A673 (cell line): ENCODE results near the gene XRCC6. TPM values are rescaled to one million over a fixed set of nuclear protein-coding genes. Genes with fewer than 3 reads are reported as not detected.

Experiments used
- BruUV-seq: library from RNA; stranded (reverse); fragments of 400-500 nt; replicated peaks from 2 replicates; lab custom pipeline; 2021; lab: Mats Ljungman, UMichigan
- CTCF ChIA-PET: fragments of 300-600 bp; sonication (Branson Sonifier 250); formaldehyde crosslinking; loops from one replicate; lab custom pipeline; 2022; ENCODE audit warnings: antibody characterized with exemption; lab: Charles Lee
- POLR2A ChIA-PET: fragments of 300-600 bp; sonication (Branson Sonifier 250); formaldehyde crosslinking; loops from one replicate; lab custom pipeline; 2022; ENCODE audit warnings: antibody characterized with exemption; ENCODE audit not compliant: low non-redundant PET; lab: Charles Lee
- DNase-seq: peaks from one replicate; pipeline ENCODE4 v3.0.0-alpha.2; 2015; ENCODE audit warnings: low spot score
- H3K27ac ChIP-seq: fragments of 200-600 bp; sonication (generic); 2 replicates; pipeline ENCODE4 v1.5.1; 2016; ENCODE audit warnings: mixed run types, low read depth, mild to moderate bottlenecking, mixed read lengths, antibody characterized with exemption, low read length; ENCODE audit not compliant: poor library complexity, severe bottlenecking
- H3K27me3 ChIP-seq: fragments of 200-600 bp; sonication (generic); replicated peaks from 2 replicates; pipeline ENCODE4 v1.6.1; 2017; ENCODE audit warnings: mixed run types, low read depth, mild to moderate bottlenecking, mixed read lengths, antibody characterized with exemption, low read length; ENCODE audit not compliant: insufficient read depth, poor library complexity
- H3K36me3 ChIP-seq: fragments of 200-600 bp; sonication (generic); 2 replicates; pipeline ENCODE4 v1.6.1; 2016; ENCODE audit warnings: mixed run types, mild to moderate bottlenecking, mixed read lengths, antibody characterized with exemption, low read length; ENCODE audit not compliant: insufficient read depth, poor library complexity, severe bottlenecking
- H3K4me1 ChIP-seq: fragments of 200-600 bp; sonication (generic); 2 replicates; pipeline ENCODE4 v1.6.1; 2017; ENCODE audit warnings: mixed run types, mild to moderate bottlenecking, mixed read lengths, antibody characterized with exemption, low read length; ENCODE audit not compliant: insufficient read depth, poor library complexity, severe bottlenecking
- H3K4me3 ChIP-seq: fragments of 200-600 bp; sonication (generic); 2 replicates; pipeline ENCODE4 v1.5.1; 2016; ENCODE audit warnings: low read depth, mixed run types, mild to moderate bottlenecking, mixed read lengths, low read length; ENCODE audit not compliant: poor library complexity, severe bottlenecking
- H3K9me3 ChIP-seq: fragments of 200-600 bp; sonication (generic); 2 replicates; pipeline ENCODE4 v1.6.1; 2016; ENCODE audit warnings: mixed run types, low read depth, mild to moderate bottlenecking, mixed read lengths, antibody characterized with exemption, low read length; ENCODE audit not compliant: poor library complexity, severe bottlenecking
- EZH2 ChIP-seq: fragments of 200-600 bp; sonication (generic); IDR thresholded peaks from 2 replicates; pipeline ENCODE4 v1.6.1; 2017; ENCODE audit warnings: borderline replicate concordance, low read depth, mild to moderate bottlenecking, mixed read lengths, antibody characterized with exemption, low read length; ENCODE audit not compliant: poor library complexity, severe bottlenecking
- intact Hi-C: fragments of 100-400 bp; cut with micrococcal nuclease; formaldehyde crosslinking; loops from one replicate; pipeline ENCODE4 v1.10.0; 2022; ENCODE audit not compliant: unreplicated experiment
- total RNA-seq: library from RNA; stranded (reverse); gene quantifications from 2 replicates; pipeline ENCODE4 v1.2.3, GENCODE V29; 2021
- TF ChIP-seq, protein P1 (sequence below): fragments of 300-800, 200-600 bp; sonication (generic); conservative IDR thresholded peaks from 2 replicates; pipeline ENCODE4 v1.5.1; 2017; ENCODE audit warnings: low read depth, mild to moderate bottlenecking, antibody characterized with exemption, low read length, moderate library complexity, mixed read lengths

Gene XRCC6
- total RNA-seq, 1 experiment from 2014 or later, result 558 TPM

DNA sequence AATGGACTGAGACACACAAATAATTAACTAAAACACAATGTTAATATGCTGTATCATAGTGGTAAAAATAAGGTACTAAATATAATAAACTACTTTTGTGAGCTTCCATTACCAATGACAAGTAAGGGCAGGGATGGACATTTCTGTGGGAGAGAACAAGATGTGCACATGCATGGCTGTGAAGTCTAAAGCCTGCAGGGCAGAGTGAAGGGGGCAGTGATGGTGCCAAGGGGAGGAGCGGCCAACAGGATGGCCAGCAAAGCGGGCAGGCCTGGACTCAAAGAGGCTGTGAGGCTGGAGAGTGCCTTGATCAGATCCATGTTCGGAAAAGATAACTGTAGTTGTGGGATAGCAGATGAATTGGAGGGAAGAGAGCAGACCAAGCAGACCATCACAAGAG lies 12.7 kb upstream of the XRCC6 start:
- TF ChIP-seq, protein P1, sequence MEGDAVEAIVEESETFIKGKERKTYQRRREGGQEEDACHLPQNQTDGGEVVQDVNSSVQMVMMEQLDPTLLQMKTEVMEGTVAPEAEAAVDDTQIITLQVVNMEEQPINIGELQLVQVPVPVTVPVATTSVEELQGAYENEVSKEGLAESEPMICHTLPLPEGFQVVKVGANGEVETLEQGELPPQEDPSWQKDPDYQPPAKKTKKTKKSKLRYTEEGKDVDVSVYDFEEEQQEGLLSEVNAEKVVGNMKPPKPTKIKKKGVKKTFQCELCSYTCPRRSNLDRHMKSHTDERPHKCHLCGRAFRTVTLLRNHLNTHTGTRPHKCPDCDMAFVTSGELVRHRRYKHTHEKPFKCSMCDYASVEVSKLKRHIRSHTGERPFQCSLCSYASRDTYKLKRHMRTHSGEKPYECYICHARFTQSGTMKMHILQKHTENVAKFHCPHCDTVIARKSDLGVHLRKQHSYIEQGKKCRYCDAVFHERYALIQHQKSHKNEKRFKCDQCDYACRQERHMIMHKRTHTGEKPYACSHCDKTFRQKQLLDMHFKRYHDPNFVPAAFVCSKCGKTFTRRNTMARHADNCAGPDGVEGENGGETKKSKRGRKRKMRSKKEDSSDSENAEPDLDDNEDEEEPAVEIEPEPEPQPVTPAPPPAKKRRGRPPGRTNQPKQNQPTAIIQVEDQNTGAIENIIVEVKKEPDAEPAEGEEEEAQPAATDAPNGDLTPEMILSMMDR, result no peak
- no peak for TF ChIP-seq EZH2
- Histone ChIP-seq H3K9me3 (no peaks in the 10 kb centered on the region), H3K27ac (no peak overlapping the region), H3K36me3 (peaks cover 30% of the 10 kb centered on the region), H3K4me1 (no peaks in the 10 kb centered on the region), H3K27me3 (no peaks in the 10 kb centered on the region), H3K4me3 (no peak overlapping the region)
- intact Hi-C loops, result no loop called here
- DNase-seq, result no peak
- no TSS peak for BruUV-seq
- ChIA-PET CTCF (no interaction called here), POLR2A (no interaction called here)

DNA sequence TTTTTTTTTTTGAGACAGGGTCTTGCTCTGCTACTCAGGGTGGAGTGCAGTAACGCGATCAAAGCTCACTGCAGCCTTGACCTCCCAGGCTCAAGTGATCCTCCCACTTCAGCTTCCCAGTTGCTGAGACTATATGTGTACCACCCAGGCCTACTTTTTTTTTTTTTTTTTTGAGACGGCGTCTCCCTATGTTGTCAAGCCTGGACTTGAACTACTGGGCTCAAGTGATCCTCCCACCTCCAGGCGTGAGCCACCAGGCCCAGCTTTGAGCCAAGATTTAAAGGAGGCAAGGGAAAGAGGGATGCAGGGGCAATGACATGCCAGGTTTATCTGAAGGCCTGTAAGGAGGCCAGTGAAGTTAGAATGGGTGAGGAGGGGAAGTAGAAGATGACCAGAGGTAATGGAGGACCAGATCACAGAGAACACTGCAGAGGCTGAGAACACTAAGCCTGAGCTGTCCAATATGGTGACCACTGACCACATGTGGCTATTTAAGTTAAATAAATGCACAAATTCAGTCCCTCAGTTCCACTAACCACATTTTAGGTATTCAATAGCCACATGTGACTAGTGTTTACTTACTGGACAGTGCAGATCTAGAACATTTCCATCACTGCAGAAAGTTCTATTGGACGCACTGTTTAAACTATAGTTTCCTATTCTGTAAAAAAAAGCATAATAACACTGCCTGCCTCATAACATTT lies 8.3 kb upstream of the XRCC6 start:
- POLR2A ChIA-PET, result interaction anchor here (0.6 kb wide), 1 partner anchor 90 kb away, joined by 5 read pairs; no protein-coding TSS in a partner anchor
- H3K4me3 ChIP-seq, result no peak overlapping the region
- no peak for TF ChIP-seq EZH2
- TF ChIP-seq, protein P1, result no peak
- no peaks in the 10 kb centered on the region for H3K9me3 ChIP-seq
- CTCF ChIA-PET, result no interaction called here
- H3K27me3 ChIP-seq, result no peaks in the 10 kb centered on the region
- intact Hi-C loops, result no loop called here
- no peaks in the 10 kb centered on the region for H3K36me3 ChIP-seq
- DNase-seq, result no peak
- BruUV-seq, result no TSS peak
- H3K4me1 ChIP-seq, result no peaks in the 10 kb centered on the region
- no peak overlapping the region for H3K27ac ChIP-seq

DNA sequence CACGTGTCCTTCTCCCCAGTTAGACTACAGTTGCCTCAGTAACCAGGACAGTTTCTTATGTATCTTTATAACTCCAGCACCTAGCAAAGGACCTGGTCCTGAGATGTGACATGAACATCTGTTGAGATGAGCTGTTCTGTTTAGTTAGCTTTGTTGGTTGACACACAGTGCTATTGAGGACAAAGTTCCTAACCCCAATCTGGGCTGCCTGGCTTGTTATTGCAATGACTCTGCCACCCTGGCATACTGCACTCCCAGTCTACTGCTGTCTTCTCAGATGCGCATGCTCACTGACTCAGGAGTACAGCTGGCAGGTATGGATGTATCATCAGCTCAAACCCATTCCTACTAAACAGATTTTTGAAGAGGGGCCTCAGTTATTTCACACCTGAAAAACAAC lies 7.6 kb upstream of the XRCC6 start:
- POLR2A ChIA-PET, result interaction anchor here (0.6 kb wide), 1 partner anchor 42 kb away, joined by 6 read pairs; no protein-coding TSS in a partner anchor
- BruUV-seq, result no TSS peak
- no peaks in the 10 kb centered on the region for H3K27me3 ChIP-seq
- intact Hi-C loops, result no loop called here
- TF ChIP-seq, protein P1, result no peak
- no peak for TF ChIP-seq EZH2
- no peaks in the 10 kb centered on the region for H3K4me1 ChIP-seq
- CTCF ChIA-PET, result no interaction called here
- no peak for DNase-seq
- no peak overlapping the region for H3K27ac ChIP-seq
- H3K9me3 ChIP-seq, result no peaks in the 10 kb centered on the region
- H3K36me3 ChIP-seq, result no peaks in the 10 kb centered on the region
- H3K4me3 ChIP-seq, result no peak overlapping the region
